ENCODE measurements around the gene CMPK1.

Gene CMPK1

DNA sequence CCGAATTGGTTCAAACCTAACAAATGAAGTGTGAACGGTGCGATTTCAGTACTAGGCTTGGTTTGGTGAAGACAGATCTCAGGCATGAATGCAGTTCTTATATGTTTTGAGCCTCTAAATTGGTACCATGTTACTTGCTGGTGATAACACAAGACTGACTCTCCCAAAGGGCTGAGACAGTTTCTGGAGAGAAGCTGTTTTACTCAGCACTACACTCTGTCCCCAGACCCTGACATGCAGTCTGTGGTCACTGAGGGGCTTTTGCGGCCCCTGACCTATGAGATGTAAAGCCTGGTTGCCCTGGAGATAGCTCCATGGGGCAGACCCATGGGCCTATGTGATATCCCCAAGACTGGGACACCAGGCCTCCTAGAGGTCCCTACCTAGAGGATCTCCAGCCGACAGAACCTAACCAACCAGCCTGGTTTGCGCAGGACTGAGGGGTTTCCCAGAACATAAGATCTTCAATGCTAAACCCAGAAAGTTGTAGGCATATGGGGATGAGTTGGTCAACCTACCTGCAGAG is 63.1 kb downstream of the CMPK1 start:
- no peak for DNase-seq

DNA sequence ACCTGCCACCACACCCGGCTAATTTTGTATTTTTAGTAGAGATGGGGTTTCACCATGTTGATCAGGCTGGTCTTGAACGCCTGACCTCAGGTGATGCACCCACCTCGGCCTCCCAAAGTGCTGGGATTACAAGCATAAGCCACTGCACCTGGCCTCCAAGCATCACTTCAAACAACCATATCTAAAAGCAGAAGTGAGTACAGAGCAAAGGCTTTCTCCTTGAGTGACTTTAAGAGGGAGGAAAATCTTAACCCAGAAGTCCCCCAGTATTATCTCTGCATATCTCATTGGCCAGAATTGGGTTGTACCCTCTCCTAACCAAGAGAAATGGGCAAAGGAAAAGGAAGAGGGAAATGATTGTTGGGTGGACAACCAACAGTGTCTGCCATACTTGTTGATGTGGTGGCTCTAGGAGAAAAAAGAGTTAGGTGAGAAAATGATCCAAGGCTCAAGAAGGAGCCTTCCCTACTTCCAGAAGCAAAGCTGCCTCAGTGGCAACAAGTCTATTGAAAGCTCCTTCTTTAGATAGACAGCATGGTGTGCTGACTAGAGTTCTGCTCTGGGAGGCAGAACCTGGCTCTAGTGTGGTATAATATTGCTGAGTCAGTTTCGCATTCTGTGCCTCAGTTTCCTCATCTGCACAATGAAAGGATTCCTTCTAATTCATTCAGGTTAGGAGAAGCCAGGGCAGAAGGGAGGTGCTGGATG is 65.7 kb downstream of the CMPK1 start:
- no peak for DNase-seq

DNA sequence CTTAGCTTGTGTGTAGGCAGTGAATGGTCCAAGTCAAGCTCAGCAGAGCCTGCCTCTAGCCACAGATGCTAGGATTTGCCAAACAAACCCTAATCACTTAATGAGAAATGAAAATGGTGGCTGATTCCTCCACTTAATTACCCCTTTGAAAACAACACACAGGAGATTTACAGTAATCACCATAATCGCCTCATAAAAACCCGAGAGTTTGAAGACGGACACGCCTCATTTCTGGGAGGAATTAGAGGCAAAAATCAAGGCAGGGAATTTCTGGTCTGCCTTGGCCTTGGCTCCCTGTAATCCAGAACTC is 66.2 kb downstream of the CMPK1 start:
- DNase-seq = no peak

DNA sequence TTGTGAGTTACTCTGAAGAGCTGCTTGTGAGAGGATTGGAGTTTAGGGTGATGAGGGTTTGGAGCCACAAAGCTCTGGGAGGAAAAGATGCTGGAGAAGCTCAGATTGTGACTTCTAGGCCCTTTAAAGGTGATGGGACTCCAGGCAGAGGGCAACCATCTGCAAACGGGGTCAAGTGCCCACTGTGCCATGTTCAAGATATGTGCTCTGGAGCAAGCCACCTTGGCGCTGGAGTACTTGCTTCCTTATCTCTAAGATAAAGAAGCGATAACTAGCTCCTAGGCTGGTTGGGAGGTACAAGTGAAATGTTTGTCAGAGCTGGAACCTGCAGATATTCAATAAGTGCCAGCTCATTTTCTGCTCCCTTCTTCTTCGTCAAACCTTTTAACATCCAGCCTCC is 68.2 kb downstream of the CMPK1 start:
- no peak for DNase-seq

DNA sequence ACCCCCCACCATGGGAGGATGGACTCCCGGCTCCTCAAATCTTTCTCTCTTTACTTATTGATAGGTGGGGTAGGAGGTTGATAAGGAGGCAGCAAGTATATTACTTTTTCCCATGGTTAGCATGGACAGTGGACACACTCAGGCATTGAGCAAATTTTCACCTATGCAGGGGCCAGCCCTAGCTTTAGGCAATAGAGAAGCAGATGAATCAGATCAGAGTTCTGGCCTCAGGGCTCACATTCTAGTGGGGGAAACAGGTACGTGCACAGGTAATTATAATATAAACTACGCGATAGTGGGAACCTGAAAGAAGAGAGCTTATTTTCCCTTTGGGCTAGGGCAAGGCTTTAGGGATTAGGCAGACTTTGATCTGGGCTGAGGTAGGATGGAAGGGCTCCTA is 69.0 kb downstream of the CMPK1 start:
- no peak for DNase-seq

DNA sequence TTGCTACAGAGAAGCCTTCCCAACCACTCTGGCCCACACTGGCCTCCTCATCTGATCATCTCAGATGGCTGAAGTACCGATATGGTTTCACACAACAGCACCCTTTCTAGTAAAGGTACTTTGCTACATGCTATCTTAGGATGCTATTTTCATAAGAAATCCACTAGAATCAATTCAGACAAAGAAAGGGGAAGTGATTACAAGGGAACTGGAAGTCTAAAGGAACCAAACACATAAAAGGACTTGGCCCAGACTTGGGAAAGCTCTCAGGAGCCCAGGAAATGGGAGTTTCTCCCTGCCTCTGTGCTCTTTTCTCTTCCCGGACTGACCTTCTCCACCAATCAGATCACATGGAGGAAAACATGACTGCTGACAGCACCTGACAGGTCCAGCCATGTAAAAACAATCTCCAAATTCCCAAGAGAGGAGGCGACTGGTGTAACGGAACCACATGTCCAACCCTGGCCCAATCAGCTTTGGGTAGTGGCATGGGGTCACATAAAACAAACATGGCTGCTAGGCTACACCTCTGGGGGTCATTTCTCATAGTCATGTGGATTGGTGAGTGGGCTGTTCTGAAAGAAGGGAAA is 69.8 kb downstream of the CMPK1 start:
- DNase-seq = no peak

DNA sequence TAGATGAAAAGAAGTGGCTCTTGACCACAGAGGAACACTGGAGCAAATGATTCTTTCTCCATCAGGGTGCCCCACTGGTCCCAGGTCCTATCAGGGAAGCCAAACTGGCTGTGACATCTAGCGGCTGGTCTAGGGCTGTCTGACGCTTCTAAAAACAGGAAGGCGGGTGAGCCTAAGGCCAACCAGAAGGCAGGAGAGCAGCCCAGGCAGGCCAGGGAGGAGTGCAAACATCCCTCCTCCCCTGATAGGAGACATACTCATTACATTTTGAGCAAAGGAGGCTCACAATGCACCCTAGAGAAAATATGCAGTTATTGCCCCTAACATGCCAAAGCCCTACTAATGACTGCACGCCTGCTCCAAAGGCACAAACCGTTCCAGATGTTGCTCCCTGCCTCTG is 72.1 kb downstream of the CMPK1 start:
- peak; percentile 37 for DNase-seq

DNA sequence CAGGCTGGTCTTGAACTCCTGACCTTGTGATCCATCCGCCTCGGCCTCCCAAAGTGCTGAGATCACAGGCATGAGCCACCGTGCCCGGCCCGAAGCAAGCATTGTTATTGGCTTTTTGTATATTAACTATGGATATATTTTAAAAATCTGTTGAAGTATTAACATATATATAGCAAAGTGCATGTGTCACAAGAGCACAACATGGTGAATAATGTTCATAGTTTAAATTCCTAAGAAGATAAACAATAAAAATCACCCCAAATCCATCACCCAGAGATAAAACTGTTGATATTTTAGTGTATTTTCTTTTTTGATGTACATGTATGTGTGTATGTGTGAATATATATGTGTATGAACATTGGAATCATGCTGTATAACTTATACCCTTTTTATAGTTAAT is 73.4 kb downstream of the CMPK1 start:
- no peak for DNase-seq

DNA sequence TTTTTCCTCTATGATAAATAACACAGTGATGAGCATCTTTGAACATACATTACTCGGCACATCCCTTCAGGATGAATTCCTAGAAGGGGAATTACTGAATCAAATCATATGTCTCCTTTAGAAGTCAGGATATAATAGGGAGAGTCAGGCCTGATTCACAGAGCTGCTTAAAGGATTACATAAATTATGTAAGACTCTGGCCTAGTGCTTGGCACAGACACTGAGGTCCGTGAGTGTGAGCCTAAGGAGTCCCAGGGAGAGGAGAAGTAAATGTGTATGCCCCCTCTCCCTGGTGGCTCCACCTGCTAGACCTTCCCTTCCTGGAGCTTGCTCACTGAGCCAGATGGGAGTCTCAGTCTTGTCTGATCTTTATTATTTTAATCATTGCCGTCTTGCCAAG is 73.9 kb downstream of the CMPK1 start:
- DNase-seq = no peak

DNA sequence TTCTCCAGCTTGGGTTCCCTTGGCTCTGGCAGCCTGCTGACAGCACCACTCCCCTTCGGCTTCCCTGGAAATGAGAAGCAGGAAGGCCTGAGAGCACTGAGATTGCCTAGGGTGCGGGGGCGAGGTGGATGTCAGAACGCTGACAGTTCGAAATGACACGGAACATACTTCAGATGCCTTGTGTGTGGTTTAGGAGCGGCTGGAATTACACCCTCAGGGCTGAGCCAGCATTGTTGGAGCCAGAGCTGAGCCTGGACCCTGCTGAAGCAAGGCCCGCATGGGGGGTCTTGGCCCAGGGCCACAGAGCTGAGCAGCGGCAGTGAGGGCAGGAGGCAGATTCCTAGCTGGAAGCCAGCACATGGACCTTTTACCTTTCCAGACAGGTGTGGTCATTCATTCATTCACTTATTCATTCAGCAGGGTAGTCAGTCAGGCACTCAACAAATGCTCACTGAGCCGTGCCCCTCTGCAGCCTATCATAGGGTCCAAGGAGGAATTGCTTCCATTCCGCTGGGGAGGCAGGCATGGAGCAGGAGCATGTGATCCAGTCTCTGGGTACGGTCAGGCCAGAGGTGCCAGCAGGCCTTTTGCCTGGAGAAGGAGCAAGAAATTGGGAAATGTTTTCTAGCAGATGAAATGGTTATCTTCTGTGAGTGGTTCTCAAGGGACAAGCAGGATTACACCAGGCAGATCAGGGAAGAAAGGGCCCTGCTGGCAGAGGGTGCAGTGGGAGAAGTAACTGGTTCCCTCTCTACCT is 75.9 kb downstream of the CMPK1 start:
- no peak for DNase-seq

DNA sequence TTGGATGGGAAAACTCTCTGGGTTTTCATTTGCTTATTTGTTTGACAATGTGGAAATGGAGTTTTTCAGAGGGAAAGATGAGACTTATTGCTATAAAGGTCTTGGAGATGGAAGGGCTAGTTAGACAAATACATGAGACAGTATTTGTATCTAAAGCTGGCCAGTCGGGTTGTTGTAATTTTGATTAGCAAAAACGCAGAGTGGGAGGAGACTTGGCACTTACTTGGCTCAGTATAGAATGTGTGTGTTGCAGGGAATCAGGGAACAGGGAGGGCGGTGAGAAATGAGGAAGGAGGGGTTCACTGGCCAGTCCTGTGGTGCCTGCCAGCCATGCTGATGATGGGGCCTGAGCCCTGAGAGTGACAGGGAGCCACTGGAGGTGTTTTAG is 76.5 kb downstream of the CMPK1 start:
- DNase-seq = no peak

DNA sequence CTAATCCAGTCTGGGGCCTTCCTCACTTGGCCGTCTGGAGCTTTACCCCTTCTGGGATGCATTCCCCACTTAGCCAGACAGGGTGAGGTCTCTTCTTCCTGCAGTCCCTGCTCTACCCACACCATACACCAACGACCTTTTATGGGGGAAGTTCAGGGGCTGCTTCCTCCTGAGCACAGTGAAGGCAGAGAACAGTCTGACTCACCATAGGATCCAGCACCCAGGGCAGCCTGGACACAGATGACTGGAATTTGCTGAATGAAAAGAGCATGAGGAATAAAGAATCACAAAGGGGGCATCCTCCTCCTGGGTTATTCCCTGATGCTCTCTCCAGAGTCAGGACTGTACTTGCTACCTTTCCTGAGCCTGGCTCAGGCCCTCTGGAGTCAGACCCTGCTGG is 77.8 kb downstream of the CMPK1 start:
- peak; percentile 40 for DNase-seq

DNA sequence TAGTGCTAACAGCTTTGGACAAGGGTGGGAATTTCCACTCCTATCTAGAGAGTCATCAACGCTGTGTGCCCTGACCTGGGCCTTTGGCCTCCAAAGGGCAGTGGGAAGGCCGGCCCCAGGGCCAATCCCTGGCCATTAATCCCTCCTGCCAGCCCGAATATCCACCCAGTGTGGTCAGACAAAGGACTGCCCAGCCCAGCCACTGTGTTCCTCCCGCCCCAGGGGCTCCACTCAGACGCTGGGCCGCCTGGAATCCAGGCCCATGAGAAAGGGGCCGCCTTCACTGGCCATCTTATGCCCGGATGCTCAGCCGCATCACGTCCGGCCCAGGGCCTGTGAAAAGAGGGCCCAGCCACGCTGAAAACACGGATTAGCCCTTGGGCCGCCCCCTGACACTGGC is 78.8 kb downstream of the CMPK1 start:
- no peak for DNase-seq

DNA sequence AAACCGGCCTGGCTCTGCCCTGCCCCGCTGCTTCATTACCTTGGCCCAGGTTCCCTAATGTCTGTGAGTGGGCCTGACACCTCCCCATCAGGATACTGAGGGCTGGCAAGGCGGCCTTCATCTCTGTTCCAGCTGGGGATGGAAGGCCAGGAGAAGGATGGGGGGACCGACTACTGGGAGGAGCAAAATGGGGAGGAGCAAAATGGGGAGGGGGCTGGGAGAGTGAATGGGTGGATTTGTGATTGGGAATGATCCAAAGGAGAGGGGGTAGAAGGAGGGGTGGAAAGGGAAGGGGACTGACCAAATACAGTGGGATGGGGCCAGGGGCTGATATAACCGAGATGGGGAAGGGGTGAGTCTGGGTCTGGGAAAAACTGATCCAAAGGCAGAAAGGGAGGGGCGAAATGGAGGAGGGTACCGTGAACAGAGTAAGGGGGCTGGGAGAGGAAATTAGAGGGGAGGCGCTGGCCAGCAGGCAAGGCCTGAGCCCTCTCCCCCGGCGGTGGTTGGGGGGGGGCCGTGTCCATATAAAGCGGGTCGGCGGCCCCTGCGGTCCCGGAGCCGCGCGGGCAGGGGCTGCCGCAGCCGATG is 82.2 kb downstream of the CMPK1 start, which contains the start of gene FOXE3:
TSS of gene FOXE3 (plus strand) at position 558 of the 591 bp plus-strand sequence. CDS start at position 589, 31 bp downstream.
- no peak for DNase-seq

DNA sequence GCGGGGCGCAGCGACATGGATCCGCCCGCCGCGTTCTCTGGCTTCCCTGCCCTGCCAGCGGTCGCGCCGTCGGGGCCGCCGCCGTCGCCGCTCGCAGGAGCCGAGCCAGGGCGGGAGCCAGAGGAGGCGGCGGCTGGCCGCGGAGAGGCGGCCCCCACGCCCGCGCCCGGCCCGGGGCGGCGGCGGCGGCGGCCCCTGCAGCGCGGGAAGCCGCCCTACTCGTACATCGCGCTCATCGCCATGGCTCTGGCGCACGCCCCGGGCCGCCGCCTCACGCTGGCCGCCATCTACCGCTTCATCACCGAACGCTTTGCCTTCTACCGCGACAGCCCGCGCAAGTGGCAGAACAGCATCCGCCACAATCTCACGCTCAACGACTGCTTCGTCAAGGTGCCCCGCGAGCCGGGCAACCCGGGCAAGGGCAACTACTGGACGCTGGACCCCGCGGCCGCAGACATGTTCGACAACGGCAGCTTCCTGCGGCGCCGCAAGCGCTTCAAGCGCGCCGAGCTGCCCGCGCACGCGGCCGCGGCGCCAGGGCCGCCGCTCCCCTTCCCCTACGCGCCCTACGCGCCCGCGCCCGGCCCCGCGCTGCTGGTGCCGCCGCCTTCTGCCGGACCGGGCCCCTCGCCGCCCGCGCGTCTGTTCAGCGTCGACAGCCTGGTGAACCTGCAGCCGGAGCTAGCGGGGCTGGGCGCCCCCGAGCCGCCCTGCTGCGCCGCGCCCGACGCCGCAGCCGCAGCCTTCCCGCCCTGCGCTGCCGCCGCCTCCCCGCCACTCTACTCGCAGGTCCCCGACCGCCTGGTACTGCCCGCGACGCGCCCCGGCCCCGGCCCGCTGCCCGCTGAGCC is 83.0 kb downstream of the CMPK1 start:
- DNase-seq = no peak

DNA sequence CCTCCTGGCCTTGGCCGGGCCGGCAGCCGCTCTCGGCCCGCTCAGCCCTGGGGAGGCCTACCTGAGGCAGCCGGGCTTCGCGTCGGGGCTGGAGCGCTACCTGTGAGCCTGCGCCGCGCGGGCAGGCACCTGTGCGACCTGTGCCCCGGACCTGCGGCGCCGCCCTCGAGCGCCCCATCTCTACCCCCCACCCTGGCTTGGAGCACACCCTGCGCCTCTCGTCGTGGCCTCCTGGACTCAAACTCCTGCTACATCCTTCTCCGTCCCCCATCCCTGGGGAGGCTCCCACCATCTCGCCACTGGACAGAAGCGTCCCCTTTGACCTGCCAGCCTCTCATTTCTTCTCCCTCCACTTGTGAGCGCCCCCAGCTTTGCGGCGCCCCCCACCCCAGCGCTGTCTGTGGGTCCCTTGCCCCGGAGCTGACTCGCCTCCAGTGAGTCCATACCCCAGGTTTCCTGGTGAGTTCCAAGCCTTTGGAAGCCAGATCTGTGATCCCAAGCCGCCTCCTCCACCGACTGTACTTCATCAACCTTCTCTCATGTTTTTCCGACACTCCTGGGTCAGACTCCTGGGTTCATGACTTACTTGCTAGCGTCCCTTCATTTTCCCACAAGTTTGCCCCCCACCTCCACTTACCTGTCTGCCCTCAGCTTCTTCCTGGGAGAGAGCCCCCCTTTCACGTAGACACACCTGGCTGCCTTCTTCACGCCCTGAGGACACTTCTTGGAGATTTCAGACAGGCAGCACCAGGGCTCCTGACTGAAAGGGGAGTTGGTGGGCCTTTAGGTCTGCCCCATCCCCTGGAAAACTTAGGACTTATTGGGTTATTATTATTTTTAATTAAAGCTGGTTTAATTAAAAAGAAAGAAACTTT is 83.8 kb downstream of the CMPK1 start:
- no peak for DNase-seq

DNA sequence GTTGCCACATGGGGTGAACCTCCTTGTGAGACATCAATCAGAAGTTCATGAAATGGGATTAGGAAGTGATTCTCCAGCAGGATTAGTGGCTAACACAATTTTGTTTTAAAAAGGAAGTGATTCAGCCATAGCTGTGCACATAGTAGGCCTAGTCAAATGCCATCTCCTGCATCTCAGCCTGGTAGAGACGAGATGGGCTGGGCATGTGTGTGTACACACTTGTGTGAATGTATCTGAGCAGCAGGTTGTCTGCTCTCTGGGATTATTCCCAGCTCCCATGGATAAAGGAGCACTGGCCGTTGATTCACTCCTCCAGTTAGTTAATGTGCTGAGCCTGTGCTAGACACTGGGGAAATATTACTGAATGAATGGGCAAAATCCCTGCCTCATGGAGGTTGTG is 84.5 kb downstream of the CMPK1 start:
- DNase-seq = no peak

DNA sequence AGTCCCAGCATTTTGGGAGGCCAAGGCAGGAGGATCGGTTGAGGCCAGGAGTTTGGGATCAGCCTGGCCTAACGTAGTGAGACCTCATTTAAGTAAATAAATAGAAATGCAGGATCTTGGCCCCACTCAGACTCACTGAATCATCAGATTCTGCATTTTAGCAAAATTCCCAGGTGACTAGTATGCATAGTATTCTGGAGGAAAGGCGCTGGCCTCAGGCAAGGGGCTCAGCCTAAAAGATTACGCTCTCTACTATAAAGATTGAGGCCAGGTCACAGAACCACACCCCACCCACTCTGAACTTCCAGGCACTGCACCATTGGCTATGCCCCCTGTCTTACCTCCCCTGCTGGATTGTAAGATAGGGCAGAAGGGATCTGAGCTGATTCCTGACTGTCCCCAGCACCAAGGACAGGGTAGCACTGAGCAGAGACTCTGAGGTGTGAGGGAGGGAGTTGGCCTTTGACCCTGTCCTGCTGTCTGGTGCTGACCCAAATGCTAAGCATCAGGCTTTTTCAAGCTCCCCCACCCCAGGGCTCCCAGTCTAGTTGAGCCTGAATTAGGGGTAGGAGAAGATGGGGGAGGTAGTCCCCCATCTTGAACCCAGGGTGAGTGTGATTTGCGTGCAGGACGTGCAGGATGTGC is 85.2 kb downstream of the CMPK1 start:
- no peak for DNase-seq

DNA sequence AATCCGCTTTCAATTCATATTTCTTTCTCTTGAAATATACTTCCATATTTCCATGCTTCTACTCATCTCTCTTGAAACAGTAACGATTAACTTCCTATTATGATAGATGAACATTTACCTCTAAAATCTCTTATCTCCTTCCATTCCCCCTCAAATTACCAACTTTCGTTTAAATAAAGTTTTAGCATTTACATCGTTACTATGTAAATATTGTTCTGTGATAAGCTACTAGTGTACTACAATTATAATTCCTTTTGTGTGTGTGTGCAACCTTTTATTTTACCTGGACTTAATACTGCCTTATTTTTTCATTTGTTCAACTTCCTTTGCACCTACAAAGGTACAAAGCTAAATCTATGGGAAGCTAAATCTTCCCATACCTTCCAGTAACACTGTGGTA is 87.0 kb downstream of the CMPK1 start:
- DNase-seq = no peak

DNA sequence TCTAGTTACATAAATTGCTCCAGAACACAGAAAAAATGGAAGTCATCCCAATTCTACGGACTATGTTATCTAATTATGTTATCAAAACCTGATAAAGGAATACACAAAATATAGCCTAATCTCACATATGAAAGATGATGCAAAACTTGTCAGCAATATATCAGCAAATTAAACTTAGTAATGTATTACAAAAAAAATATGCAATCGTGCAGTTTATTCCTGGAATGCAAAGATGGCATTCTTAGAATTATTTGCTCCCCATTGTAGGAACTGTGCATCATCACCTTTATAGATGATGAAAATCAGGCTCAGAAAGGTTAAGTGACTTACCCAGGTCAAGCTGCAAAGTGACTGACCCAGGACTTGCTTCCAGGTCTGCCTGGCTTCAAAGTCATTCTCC is 90.3 kb downstream of the CMPK1 start:
- DNase-seq = no peak

DNA sequence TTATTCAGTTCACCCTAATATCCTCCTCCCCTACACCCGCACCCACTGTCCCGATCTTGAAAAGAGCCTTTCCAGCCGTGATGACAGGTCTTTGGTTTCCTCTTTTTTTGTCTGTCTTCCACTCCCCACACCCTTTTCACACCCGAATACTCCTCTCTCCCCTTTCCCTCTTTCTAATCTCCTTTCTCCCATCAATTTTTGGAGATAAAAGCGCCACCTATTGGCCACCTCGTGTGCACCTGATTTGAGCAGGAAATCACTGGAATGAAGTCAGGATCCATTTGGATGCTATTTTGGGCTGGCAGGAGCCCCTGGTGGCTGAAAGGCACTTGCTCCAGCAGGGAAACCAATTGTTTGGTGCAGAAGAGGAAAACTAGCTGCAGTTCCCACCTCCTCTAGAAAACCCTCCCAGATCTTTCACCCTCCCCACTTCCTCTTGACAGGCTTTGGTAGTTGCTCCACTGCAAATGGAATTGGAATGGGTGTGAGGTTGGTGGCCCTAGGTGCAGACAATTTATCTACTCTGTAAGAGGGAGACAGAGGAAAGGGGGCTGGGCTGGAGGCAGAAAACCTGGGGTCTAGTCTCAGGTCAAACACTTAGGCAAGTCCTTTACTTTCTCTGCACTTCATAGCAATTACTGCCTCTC is 90.9 kb downstream of the CMPK1 start:
- DNase-seq = peak; percentile 38

All from inflammatory macrophage treated with lipopolysaccharide for 4 hours (primary cell).